Common myeloid progenitor, CD34-positive (primary cell): Measurements from ENCODE around the gene CYTH3.
A peak's percentile ranks its signal among the peaks of the same experiment; 100 is the strongest.
"Not testable (repeated sequence)": the region's sequence is repeated elsewhere in the genome, so short reads cannot be mapped to it uniquely, and the experiment has no call there.

ENCODE experiments used
- CTCF ChIA-PET: fragments of 350-600 bp; sonication (Branson Sonifier 250); formaldehyde crosslinking; loops from one replicate; lab custom pipeline; 2021; ENCODE audit warnings: antibody characterized with exemption; lab: Charles Lee
- POLR2A ChIA-PET: fragments of 350-600 bp; sonication (Branson Sonifier 250); formaldehyde crosslinking; loops from one replicate; lab custom pipeline; 2021; ENCODE audit warnings: antibody characterized with exemption; lab: Charles Lee
- DNase-seq, 3 donors: peaks; one replicate each; pipeline versions ENCODE4 v3.0.0 to v3.0.0-alpha.2; 2013
- H3K27ac ChIP-seq, 2 experiments: 1 replicate in 1 of 2; 2 replicates in 1 of 2; pipeline ENCODE4 v1.7.0; 2013; ENCODE audit warnings: inconsistent platforms in 2 of 2, low read length in 2 of 2, mild to moderate bottlenecking in 2 of 2, low read depth in 1 of 2, moderate library complexity in 1 of 2; ENCODE audit not compliant: severe bottlenecking in 2 of 2, insufficient read depth in 1 of 2, poor library complexity in 1 of 2
- H3K27me3 ChIP-seq, 5 experiments: replicated peaks in 2 of 5; 1 replicate in 3 of 5; 2 replicates in 2 of 5; pipeline versions ENCODE4 v1.6.1 to v1.7.0; 2013; ENCODE audit warnings: low read length in 4 of 5, mild to moderate bottlenecking in 2 of 5, moderate library complexity in 2 of 5, inconsistent platforms in 1 of 5; ENCODE audit not compliant: insufficient read depth in 5 of 5, control insufficient read depth in 4 of 5
- H3K36me3 ChIP-seq, 4 experiments: 1 replicate in 2 of 4; 2 replicates in 2 of 4; pipeline versions ENCODE4 v1.6.1 to v1.7.0; 2013; ENCODE audit warnings: low read length in 3 of 4, control low read depth in 1 of 4, mild to moderate bottlenecking in 1 of 4; ENCODE audit not compliant: control insufficient read depth in 4 of 4, insufficient read depth in 4 of 4
- H3K4me1 ChIP-seq, 4 experiments: 1 replicate in 3 of 4; 2 replicates in 1 of 4; pipeline versions ENCODE4 v1.6.1 to v1.7.1; 2013; ENCODE audit warnings: low read length in 3 of 4, mild to moderate bottlenecking in 3 of 4, control low read depth in 1 of 4, inconsistent platforms in 1 of 4, moderate library complexity in 1 of 4; ENCODE audit not compliant: control insufficient read depth in 4 of 4, insufficient read depth in 4 of 4; ENCODE audit errors: control extremely low read depth in 1 of 4
- H3K4me3 ChIP-seq, 7 experiments: 1 replicate in 4 of 7; 2 replicates in 3 of 7; pipeline versions ENCODE4 v1.5.1 to v1.7.0; 2013; ENCODE audit warnings: mild to moderate bottlenecking in 7 of 7, low read length in 6 of 7, moderate library complexity in 6 of 7, inconsistent platforms in 2 of 7, low read depth in 2 of 7, control low read depth in 1 of 7; ENCODE audit not compliant: insufficient read depth in 4 of 7, control insufficient read depth in 1 of 7; ENCODE audit errors: extremely low read depth in 1 of 7
- H3K9me3 ChIP-seq, 5 experiments: 1 replicate in 4 of 5; 2 replicates in 1 of 5; pipeline versions ENCODE4 v1.6.1 to v1.7.1; 2013; ENCODE audit warnings: low read length in 4 of 5, mild to moderate bottlenecking in 2 of 5, inconsistent platforms in 1 of 5, low read depth in 1 of 5, moderate library complexity in 1 of 5; ENCODE audit not compliant: control insufficient read depth in 4 of 5, insufficient read depth in 2 of 5; ENCODE audit errors: control extremely low read depth in 1 of 5
- WGBS: methylation state at CpG from one replicate; pipeline ENCODE4 v1.1.5; 2013; ENCODE audit not compliant: insufficient coverage; 5-methylcytosine and 5-hydroxymethylcytosine counted together

CYTH3 gene

DNA sequence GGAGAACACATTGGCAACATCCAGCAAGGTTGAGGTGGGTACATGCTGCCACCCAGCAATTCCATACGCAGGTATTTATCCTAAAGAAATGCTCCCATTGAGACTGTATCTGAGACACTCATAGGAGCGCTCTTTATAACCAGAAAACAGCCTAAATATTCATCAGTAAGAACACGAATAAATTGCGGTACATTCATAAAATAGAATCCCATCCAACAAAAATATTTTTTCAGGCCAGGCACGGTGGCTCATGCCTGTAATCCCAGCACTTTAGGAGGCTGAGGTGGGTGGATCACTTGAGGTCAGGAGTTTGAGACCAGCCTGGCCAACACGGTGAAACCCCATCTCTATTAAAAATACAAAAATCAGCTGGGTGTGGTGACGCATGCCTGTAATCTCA, 81.9 kb downstream of the CYTH3 start:
- 90% methylated on average over 2 of the region's 7 CpGs for WGBS
- CTCF ChIA-PET, H3K27me3 ChIP-seq: not testable (repeated sequence)

DNA sequence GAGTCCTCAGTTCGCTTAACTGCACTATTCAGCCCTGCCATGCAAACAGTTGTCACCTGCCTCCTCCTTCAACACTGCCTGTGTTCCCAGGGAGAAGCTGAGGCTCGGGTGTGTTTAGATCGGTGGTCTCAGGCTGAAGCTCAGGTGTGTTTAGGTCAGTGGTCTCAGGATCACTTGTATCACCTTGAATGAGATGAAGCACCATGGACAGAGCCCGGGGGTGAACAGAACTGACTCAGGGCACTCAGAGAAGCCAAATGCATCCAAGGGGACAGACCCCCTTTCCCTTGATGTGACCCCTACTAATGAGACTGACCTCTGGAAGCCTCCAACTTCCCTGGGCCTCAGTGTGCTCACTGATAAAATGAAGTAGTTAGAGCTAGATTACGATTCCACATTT, 84.0 kb downstream of the CYTH3 start:
- H3K4me3 ChIP-seq = no peak overlapping the region
- H3K4me1 ChIP-seq = no peaks in the 10 kb centered on the region
- H3K36me3 ChIP-seq = peaks cover 0 to 11% (median 9%) of the 10 kb centered on the region in 4 experiments
- no peaks in the 10 kb centered on the region for H3K9me3 ChIP-seq
- 100% methylated on average over 3 of the region's 5 CpGs for WGBS
- DNase-seq = no peak
- H3K27ac ChIP-seq = no peak overlapping the region
- ChIA-PET POLR2A (no interaction called here), CTCF (interaction anchor here (0.9 to 1.6 kb wide), 2 partner anchors 15 to 21 kb away, joined by 4 to 5 read pairs; no protein-coding TSS in a partner anchor)
- H3K27me3 ChIP-seq = no peaks in the 10 kb centered on the region

More for the DNA sequence above, 81.9 kb downstream of the CYTH3 start:
- H3K9me3 ChIP-seq, H3K27ac ChIP-seq, H3K4me1 ChIP-seq, H3K4me3 ChIP-seq, DNase-seq, POLR2A ChIA-PET: not testable (repeated sequence)
- H3K36me3 ChIP-seq = peaks cover 0 to 11% (median 9%) of the 10 kb centered on the region in 4 experiments

DNA sequence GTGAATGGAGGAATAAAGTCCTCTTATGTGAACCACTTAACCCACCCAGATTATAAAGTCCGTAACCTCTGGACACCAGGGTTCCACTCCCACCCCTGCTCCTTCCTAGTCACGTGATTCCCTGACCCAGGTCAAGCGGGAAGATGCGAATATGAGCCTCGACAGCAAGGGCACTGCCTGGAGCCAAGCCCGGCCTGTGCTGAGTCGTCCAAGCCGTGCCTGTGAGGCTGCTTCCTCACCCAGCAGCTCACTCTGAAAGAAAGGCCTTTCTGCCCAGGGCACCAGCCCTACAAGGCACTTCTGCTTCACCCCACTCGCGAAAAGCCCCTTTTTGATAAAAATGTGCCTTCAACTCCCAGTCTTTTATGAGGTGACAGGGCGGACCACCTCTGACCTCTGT, 85.8 kb downstream of the CYTH3 start:
- Histone ChIP-seq H3K4me3 (no peak overlapping the region), H3K36me3 (peaks cover 0 to 11% (median 9%) of the 10 kb centered on the region in 4 experiments), H3K27me3 (no peaks in the 10 kb centered on the region), H3K9me3 (no peaks in the 10 kb centered on the region), H3K27ac (no peak overlapping the region), H3K4me1 (peaks cover 0 to 1% (median under 1%) of the 10 kb centered on the region in 4 experiments)
- ChIA-PET CTCF (interaction anchor here (1.1 to 1.3 kb wide), 2 partner anchors 17 to 137 kb away, joined by 3 to 4 read pairs; no protein-coding TSS in a partner anchor), POLR2A (no interaction called here)
- no peak for DNase-seq
- WGBS = 93% methylated on average over 10 of the region's 11 CpGs

DNA sequence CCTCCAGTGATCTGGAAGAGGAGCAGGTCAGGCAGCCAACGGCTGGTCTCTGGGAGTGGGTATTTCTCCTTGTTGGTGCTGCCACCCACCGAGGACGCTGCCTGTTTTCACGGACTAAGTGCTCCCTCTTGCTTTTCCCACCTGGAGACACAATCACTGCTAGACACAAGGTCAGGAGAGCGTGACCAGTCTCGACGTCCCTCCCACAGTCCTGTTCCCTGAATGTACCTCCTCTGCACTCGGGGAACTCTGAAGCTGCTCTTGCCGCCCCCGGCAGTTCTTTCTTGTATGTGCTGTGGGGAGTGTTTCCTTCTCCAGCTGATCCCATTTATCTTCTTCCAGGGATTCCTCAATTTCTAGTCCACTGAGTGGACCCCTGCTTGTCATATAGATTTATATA, 89.4 kb downstream of the CYTH3 start:
- no peaks in the 10 kb centered on the region for H3K9me3 ChIP-seq
- H3K4me1 ChIP-seq = peaks cover 0 to 11% (median 3%) of the 10 kb centered on the region in 4 experiments
- POLR2A ChIA-PET = no interaction called here
- CTCF ChIA-PET = interaction anchor here (1.0 to 1.7 kb wide), 3 partner anchors 21 to 43 kb away, joined by 3 to 4 read pairs (median 3); no protein-coding TSS in a partner anchor
- H3K36me3 ChIP-seq = peaks cover 0 to 9% (median 7%) of the 10 kb centered on the region in 4 experiments
- no peaks in the 10 kb centered on the region for H3K27me3 ChIP-seq
- H3K4me3 ChIP-seq = no peak overlapping the region
- 100% methylated on average over 1 of the region's 10 CpGs for WGBS
- no peak for DNase-seq
- no peak overlapping the region for H3K27ac ChIP-seq

DNA sequence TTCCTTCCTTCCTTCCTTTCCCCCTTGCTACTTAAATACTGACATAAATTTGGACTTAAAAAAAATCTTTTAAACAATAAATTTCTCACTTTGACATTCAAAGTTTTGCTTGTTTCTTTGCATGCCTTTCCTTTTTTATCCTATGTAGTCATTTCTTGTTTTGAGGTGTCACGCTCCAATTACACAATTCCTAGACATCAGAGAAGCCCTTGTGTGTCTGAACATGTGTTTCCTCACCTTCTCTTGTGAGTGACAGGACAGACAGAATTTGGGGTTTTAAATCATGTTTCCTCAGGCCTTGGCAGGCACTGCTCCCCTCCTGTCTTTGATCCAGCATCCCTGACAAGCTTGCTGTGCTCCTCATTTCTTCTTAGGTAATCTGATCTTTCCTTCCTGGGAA, 91.3 kb downstream of the CYTH3 start:
- no peak overlapping the region for H3K27ac ChIP-seq
- WGBS = 0% methylated on average over 1 of the region's 1 CpG
- no peaks in the 10 kb centered on the region for H3K27me3 ChIP-seq
- peak in 2 of 3 donors; percentile 37 to 57 for DNase-seq
- no peaks in the 10 kb centered on the region for H3K9me3 ChIP-seq
- no peak overlapping the region for H3K4me3 ChIP-seq
- H3K4me1 ChIP-seq = peaks cover 0 to 11% (median 3%) of the 10 kb centered on the region in 4 experiments
- ChIA-PET POLR2A (no interaction called here), CTCF (no interaction called here)
- peaks cover 0 to 4% (median 2%) of the 10 kb centered on the region in 4 experiments for H3K36me3 ChIP-seq

DNA sequence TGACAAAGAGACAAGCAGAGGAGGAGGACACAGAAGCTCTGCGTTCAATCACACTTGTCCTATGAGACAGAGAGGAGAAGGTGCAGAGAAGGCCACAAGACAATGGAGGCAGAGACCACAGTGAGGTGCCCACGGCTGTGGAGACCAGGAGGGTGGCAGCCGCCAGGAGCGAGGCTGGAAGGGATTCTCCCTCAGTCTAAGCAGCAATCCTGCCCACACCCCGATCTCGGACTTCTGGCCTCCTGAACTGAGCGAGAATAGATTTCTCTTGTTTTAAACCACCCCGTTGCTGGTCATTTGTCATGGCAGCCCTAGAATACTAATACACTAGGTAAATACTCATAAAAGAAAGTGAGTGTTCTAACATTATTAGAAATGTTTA, 92.1 kb downstream of the CYTH3 start:
- no peaks in the 10 kb centered on the region for H3K27me3 ChIP-seq
- H3K36me3 ChIP-seq = peaks cover 0 to 4% (median 2%) of the 10 kb centered on the region in 4 experiments
- ChIA-PET CTCF (no interaction called here), POLR2A (no interaction called here)
- peaks cover 0 to 15% (median 9%) of the 10 kb centered on the region in 4 experiments for H3K4me1 ChIP-seq
- 97% methylated on average over 4 of the region's 8 CpGs for WGBS
- no peak overlapping the region for H3K27ac ChIP-seq
- H3K4me3 ChIP-seq = no peak overlapping the region
- no peak for DNase-seq
- no peaks in the 10 kb centered on the region for H3K9me3 ChIP-seq

DNA sequence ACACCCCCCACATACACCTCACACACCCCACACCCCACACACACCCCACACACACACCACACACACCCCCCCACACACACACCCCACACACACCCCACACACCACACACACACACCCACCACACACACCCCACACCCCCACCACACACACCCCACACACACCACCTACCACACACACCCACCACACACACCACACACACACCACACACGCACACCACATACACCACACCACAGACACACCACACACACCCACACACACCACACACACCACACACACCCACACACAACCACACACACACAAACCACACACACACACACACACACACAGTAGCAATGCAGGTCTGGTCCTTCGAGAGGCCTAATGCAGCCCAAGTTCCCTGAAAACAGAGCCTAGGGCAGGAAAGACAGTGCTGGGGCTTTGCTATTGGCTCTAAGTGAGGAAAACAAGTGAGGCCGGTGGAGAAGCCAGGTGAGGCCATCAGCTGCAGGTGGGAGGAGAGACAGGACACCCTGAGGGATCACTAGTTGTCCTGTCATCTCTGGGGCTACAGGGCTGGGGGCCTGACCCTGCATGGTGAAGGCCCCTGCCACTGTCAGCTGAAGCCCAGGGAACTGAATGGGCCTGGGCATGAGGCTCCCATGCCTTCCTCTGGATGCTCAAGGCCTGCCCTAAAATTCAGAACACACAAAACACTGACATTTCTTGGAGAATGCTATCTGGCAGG, 92.6 kb downstream of the CYTH3 start:
- peaks cover 0 to 4% (median 2%) of the 10 kb centered on the region in 4 experiments for H3K36me3 ChIP-seq
- H3K9me3 ChIP-seq = no peaks in the 10 kb centered on the region
- H3K4me3 ChIP-seq = no peak overlapping the region
- no peaks in the 10 kb centered on the region for H3K27me3 ChIP-seq
- CTCF ChIA-PET = no interaction called here
- peak in 1 of 3 donors; percentile 18 for DNase-seq
- H3K4me1 ChIP-seq = peaks cover 0 to 15% (median 11%) of the 10 kb centered on the region in 4 experiments
- POLR2A ChIA-PET = no interaction called here
- H3K27ac ChIP-seq = no peak overlapping the region
- 100% methylated on average over 1 of the region's 3 CpGs for WGBS
